H9 (cell line): ENCODE results near the gene ONECUT3. TPM values are rescaled to one million over a fixed set of nuclear protein-coding genes. Genes with fewer than 3 reads are reported as not detected.

Experiments used
- DNase-seq: peaks from one replicate; pipeline ENCODE4 v3.0.0-alpha.2; 2017
- H2AFZ ChIP-seq: one replicate; pipeline ENCODE4 v1.6.1; 2013; ENCODE audit warnings: mild to moderate bottlenecking, low read length, control low read depth, moderate library complexity
- H2AK5ac ChIP-seq: 2 replicates; pipeline ENCODE4 v1.6.1; 2013; ENCODE audit warnings: low read length, control low read depth, mixed read lengths; ENCODE audit not compliant: insufficient read length
- H2BK120ac ChIP-seq: one replicate; pipeline ENCODE4 v1.6.1; 2013; ENCODE audit warnings: low read depth, mild to moderate bottlenecking, low read length, control low read depth, inconsistent platforms; ENCODE audit not compliant: poor library complexity, severe bottlenecking
- H2BK12ac ChIP-seq: 2 replicates; pipeline ENCODE4 v1.6.1; 2013; ENCODE audit warnings: low read length, control low read depth, mixed read lengths, low read depth; ENCODE audit not compliant: insufficient read length
- H2BK15ac ChIP-seq: 2 replicates; pipeline ENCODE4 v1.6.1; 2013; ENCODE audit warnings: low read depth, low read length, control low read depth
- H2BK20ac ChIP-seq: one replicate; pipeline ENCODE4 v1.6.1; 2013; ENCODE audit warnings: low read depth, mild to moderate bottlenecking, low read length, control low read depth, inconsistent platforms; ENCODE audit not compliant: poor library complexity, severe bottlenecking
- H2BK5ac ChIP-seq: 2 replicates; pipeline ENCODE4 v1.6.1; 2013; ENCODE audit warnings: low read length, control low read depth, mixed read lengths; ENCODE audit not compliant: insufficient read length
- H3K14ac ChIP-seq: 2 replicates; pipeline ENCODE4 v1.6.1; 2013; ENCODE audit warnings: low read length, control low read depth; ENCODE audit not compliant: insufficient read depth
- H3K18ac ChIP-seq: 2 replicates; pipeline ENCODE4 v1.6.1; 2013; ENCODE audit warnings: low read depth, mild to moderate bottlenecking, mixed read lengths, low read length, control low read depth; ENCODE audit not compliant: insufficient read length
- H3K23ac ChIP-seq: 2 replicates; pipeline ENCODE4 v1.6.1; 2013; ENCODE audit warnings: low read length, control low read depth, mixed read lengths, low read depth; ENCODE audit not compliant: insufficient read length
- H3K23me2 ChIP-seq: 2 replicates; pipeline ENCODE4 v1.6.1; 2013; ENCODE audit warnings: low read depth, mild to moderate bottlenecking, mixed read lengths, low read length, control low read depth; ENCODE audit not compliant: insufficient read length, poor library complexity, severe bottlenecking
- H3K27ac ChIP-seq: 2 replicates; pipeline ENCODE4 v1.5.1; 2013; ENCODE audit warnings: low read length, control low read depth, mixed read lengths, low read depth; ENCODE audit not compliant: insufficient read length
- H3K27me3 ChIP-seq: 2 replicates; pipeline ENCODE4 v1.6.1; 2013; ENCODE audit warnings: low read length, control low read depth, inconsistent platforms; ENCODE audit not compliant: insufficient read depth
- H3K4ac ChIP-seq: 2 replicates; pipeline ENCODE4 v1.6.1; 2013; ENCODE audit warnings: low read depth, mild to moderate bottlenecking, control low read depth, inconsistent platforms, low read length, moderate library complexity
- H3K4me1 ChIP-seq: 2 replicates; pipeline ENCODE4 v1.6.1; 2013; ENCODE audit warnings: low read length, control low read depth, inconsistent platforms; ENCODE audit not compliant: insufficient read depth
- H3K4me2 ChIP-seq: 2 replicates; pipeline ENCODE4 v1.6.1; 2013; ENCODE audit warnings: low read length, control low read depth, mixed read lengths; ENCODE audit not compliant: insufficient read length, insufficient read depth
- H3K56ac ChIP-seq: 2 replicates; pipeline ENCODE4 v1.6.1; 2013; ENCODE audit warnings: low read depth, mild to moderate bottlenecking, mixed read lengths, low read length, control low read depth; ENCODE audit not compliant: insufficient read length
- H3K79me1 ChIP-seq: 2 replicates; pipeline ENCODE4 v1.6.1; 2013; ENCODE audit warnings: low read depth, mild to moderate bottlenecking, moderate library complexity, low read length, control low read depth, inconsistent platforms; ENCODE audit not compliant: insufficient read depth, poor library complexity, severe bottlenecking
- H3K79me2 ChIP-seq: 2 replicates; pipeline ENCODE4 v1.6.1; 2013; ENCODE audit warnings: low read length, control low read depth, inconsistent platforms; ENCODE audit not compliant: insufficient read depth
- H3K9ac ChIP-seq: 2 replicates; pipeline ENCODE4 v1.6.1; 2013; ENCODE audit warnings: low read length, control low read depth, mixed read lengths; ENCODE audit not compliant: insufficient read length; ENCODE audit errors: extremely low read depth
- H3K9me3 ChIP-seq: one replicate; pipeline ENCODE4 v1.6.1; 2013; ENCODE audit warnings: low read depth, low read length, inconsistent platforms; ENCODE audit not compliant: control insufficient read depth
- H3T11ph ChIP-seq: one replicate; pipeline ENCODE4 v1.6.1; 2013; ENCODE audit warnings: mild to moderate bottlenecking, low read length, control low read depth, inconsistent platforms
- H4K20me1 ChIP-seq: one replicate; pipeline ENCODE4 v1.6.1; 2013; ENCODE audit not compliant: control insufficient read depth, insufficient read length, insufficient read depth
- H4K5ac ChIP-seq: 2 replicates; pipeline ENCODE4 v1.6.1; 2013; ENCODE audit warnings: low read depth, mild to moderate bottlenecking, mixed read lengths, low read length, control low read depth; ENCODE audit not compliant: insufficient read length
- H4K8ac ChIP-seq: replicated peaks from 2 replicates; pipeline ENCODE4 v1.6.1; 2013; ENCODE audit warnings: low read length, control low read depth, mixed read lengths, low read depth; ENCODE audit not compliant: insufficient read length
- H4K91ac ChIP-seq: 2 replicates; pipeline ENCODE4 v1.6.1; 2013; ENCODE audit warnings: low read depth, mild to moderate bottlenecking, moderate library complexity, mixed read lengths, low read length, control low read depth; ENCODE audit not compliant: insufficient read length
- H3K27ac Mint-ChIP-seq, 3 experiments: 2 replicates in 2 of 3; 3 replicates in 1 of 3; pipeline ENCODE4 v1.8.0; 2020 to 2021; ENCODE audit warnings: mixed read lengths in 3 of 3, mild to moderate bottlenecking in 1 of 3, moderate library complexity in 1 of 3
- H3K27me3 Mint-ChIP-seq: 2 replicates; pipeline ENCODE4 v1.8.0; 2021; ENCODE audit warnings: low read depth, mild to moderate bottlenecking, moderate library complexity, mixed read lengths
- H3K36me3 Mint-ChIP-seq, 3 experiments: 2 replicates in 2 of 3; 3 replicates in 1 of 3; pipeline ENCODE4 v1.8.0; 2020 to 2021; ENCODE audit warnings: low read depth in 3 of 3, mixed read lengths in 3 of 3; ENCODE audit not compliant: insufficient read depth in 1 of 3
- H3K4me1 Mint-ChIP-seq, 2 experiments: 2 replicates each; pipeline ENCODE4 v1.8.0; 2020; ENCODE audit warnings: mixed read lengths in 2 of 2
- H3K4me3 Mint-ChIP-seq, 2 experiments: 2 replicates in 1 of 2; 3 replicates in 1 of 2; pipeline ENCODE4 v1.8.0; 2020 to 2021; ENCODE audit warnings: mild to moderate bottlenecking in 2 of 2, mixed read lengths in 2 of 2, moderate library complexity in 1 of 2
- H3K9me3 Mint-ChIP-seq, 2 experiments: 2 replicates in 1 of 2; 3 replicates in 1 of 2; pipeline ENCODE4 v1.8.0; 2020; ENCODE audit warnings: mild to moderate bottlenecking in 2 of 2, mixed read lengths in 2 of 2, moderate library complexity in 1 of 2
- WGBS: extraction: QIAGEN DNeasy Blood & Tissue Kit; methylation state at CpG from one replicate; pipeline ENCODE4 v1.1.7; 2013; ENCODE audit warnings: missing lambda C conversion rate, low lambda C conversion rate, mixed read lengths; ENCODE audit not compliant: insufficient read length; ENCODE audit errors: extremely low coverage; 5-methylcytosine and 5-hydroxymethylcytosine counted together
- total RNA-seq: library from RNA; stranded (reverse); gene quantifications from 2 replicates; pipeline ENCODE4 v1.2.1, GENCODE V29; 2021
- TF ChIP-seq, protein P1 (sequence below): fragments of 200-600 bp; sonication (generic); conservative IDR thresholded peaks from 3 replicates; pipeline ENCODE4 v1.8.0; 2021; ENCODE audit warnings: antibody characterized with exemption, mild to moderate bottlenecking

ONECUT3 gene
- total RNA-seq, 1 experiment from 2014 or later: 0.04 TPM

DNA sequence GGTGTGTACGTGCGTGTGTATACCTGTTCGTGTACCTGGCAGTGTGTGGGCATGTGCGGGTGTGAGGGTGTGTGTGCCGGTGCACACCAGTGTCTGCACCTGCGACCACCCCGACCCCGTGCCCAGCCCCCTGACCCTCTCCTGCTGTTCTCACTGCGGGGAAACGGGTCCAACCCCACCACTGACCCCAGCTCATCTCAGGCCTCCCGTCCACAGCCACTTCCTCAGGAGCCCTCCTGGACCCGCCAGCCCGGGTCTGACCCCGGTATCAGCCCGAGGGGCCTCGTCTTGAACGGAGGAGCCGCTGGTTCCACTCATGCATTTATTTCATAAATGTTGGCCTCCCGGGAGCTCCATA is 23.8 kb upstream of the ONECUT3 start:
- H3K14ac ChIP-seq: no peak overlapping the region
- H3K9me3 Mint-ChIP-seq: no peaks in the 10 kb centered on the region; a peak in 2 of 5 replicates
- H2BK12ac ChIP-seq: no peak overlapping the region
- H3K56ac ChIP-seq: no peak overlapping the region
- H3K4ac ChIP-seq: no peak overlapping the region
- H3K9me3 ChIP-seq: no peaks in the 10 kb centered on the region
- no peak overlapping the region for H3K4me3 Mint-ChIP-seq
- H3K4me1 ChIP-seq: no peaks in the 10 kb centered on the region; the same call in 1 of the 2 replicates
- no peak overlapping the region for H2AK5ac ChIP-seq
- no peaks in the 10 kb centered on the region for H4K20me1 ChIP-seq
- no peak overlapping the region for H2BK15ac ChIP-seq
- H2BK20ac ChIP-seq: no peak overlapping the region
- TF ChIP-seq, protein P1, sequence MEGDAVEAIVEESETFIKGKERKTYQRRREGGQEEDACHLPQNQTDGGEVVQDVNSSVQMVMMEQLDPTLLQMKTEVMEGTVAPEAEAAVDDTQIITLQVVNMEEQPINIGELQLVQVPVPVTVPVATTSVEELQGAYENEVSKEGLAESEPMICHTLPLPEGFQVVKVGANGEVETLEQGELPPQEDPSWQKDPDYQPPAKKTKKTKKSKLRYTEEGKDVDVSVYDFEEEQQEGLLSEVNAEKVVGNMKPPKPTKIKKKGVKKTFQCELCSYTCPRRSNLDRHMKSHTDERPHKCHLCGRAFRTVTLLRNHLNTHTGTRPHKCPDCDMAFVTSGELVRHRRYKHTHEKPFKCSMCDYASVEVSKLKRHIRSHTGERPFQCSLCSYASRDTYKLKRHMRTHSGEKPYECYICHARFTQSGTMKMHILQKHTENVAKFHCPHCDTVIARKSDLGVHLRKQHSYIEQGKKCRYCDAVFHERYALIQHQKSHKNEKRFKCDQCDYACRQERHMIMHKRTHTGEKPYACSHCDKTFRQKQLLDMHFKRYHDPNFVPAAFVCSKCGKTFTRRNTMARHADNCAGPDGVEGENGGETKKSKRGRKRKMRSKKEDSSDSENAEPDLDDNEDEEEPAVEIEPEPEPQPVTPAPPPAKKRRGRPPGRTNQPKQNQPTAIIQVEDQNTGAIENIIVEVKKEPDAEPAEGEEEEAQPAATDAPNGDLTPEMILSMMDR: no peak
- H3K27me3 Mint-ChIP-seq: peaks cover 90% of the 10 kb centered on the region
- no peak overlapping the region for H3K23ac ChIP-seq
- no peak overlapping the region for H3K18ac ChIP-seq
- H3K4me1 Mint-ChIP-seq: peaks cover 0 to 8% of the 10 kb centered on the region in 2 experiments; a peak in 2 of 4 replicates
- no peak for DNase-seq
- H3T11ph ChIP-seq: no peak overlapping the region
- peaks cover 2% of the 10 kb centered on the region; the same call in 1 of the 2 replicates for H3K27me3 ChIP-seq
- no peak overlapping the region for H2AFZ ChIP-seq
- H4K5ac ChIP-seq: no peak overlapping the region
- H4K91ac ChIP-seq: no peak overlapping the region
- no peak overlapping the region for H3K4me2 ChIP-seq
- no peaks in the 10 kb centered on the region for H3K79me2 ChIP-seq
- H2BK5ac ChIP-seq: no peak overlapping the region
- H3K79me1 ChIP-seq: no peaks in the 10 kb centered on the region
- H3K27ac Mint-ChIP-seq: no peak overlapping the region; a peak in 1 of 7 replicates
- H3K9ac ChIP-seq: no peak overlapping the region
- no peak overlapping the region for H2BK120ac ChIP-seq
- H3K36me3 Mint-ChIP-seq: no peaks in the 10 kb centered on the region
- no peak overlapping the region for H3K27ac ChIP-seq
- peaks cover 10% of the 10 kb centered on the region for H3K23me2 ChIP-seq
- H4K8ac ChIP-seq: no peak overlapping the region
- WGBS: no CpG with 5 or more reads among the region's 19 CpGs
